Natural killer cell (primary cell): ENCODE data around the gene ASPA. TPM values are rescaled to one million over a fixed set of nuclear protein-coding genes. Genes with fewer than 3 reads are reported as not detected.

Experiments
- ATAC-seq, 3 donors: fragments of 150-1000 bp in 2 of 3; fragments of 200-7000 bp in 1 of 3; cut with Tn5 transposase; 1 replicate in 1 of 3; 2 replicates in 2 of 3; pipeline ENCODE4 v1.10.0; 2021; ENCODE audit warnings: mild to moderate bottlenecking in 2 of 3, moderate library complexity in 2 of 3
- DNase-seq, 2 donors: peaks; one replicate each; pipeline versions ENCODE4 v3.0.0 to v3.0.0-alpha.2; 2013 to 2021; ENCODE audit warnings: mixed read lengths in 1 of 2
- H3K27ac ChIP-seq: one replicate; pipeline ENCODE4 v1.5.1; 2013; ENCODE audit warnings: mild to moderate bottlenecking, low read length
- H3K27me3 ChIP-seq: one replicate; pipeline ENCODE4 v1.6.1; 2013; ENCODE audit warnings: low read length; ENCODE audit not compliant: control insufficient read depth, insufficient read depth
- H3K36me3 ChIP-seq: one replicate; pipeline ENCODE4 v1.6.1; 2013; ENCODE audit warnings: low read length; ENCODE audit not compliant: control insufficient read depth, insufficient read depth
- H3K4me1 ChIP-seq: one replicate; pipeline ENCODE4 v1.6.1; 2013; ENCODE audit warnings: low read length; ENCODE audit not compliant: control insufficient read depth, insufficient read depth
- H3K4me3 ChIP-seq: one replicate; pipeline ENCODE4 v1.5.1; 2013; ENCODE audit warnings: low read length
- H3K9me3 ChIP-seq: one replicate; pipeline ENCODE4 v1.6.1; 2013; ENCODE audit warnings: low read length; ENCODE audit not compliant: control insufficient read depth, insufficient read depth
- H3K27ac Mint-ChIP-seq, 2 donors: one replicate each; pipeline ENCODE4 v1.8.0; 2022; ENCODE audit warnings: mild to moderate bottlenecking in 2 of 2, mixed read lengths in 2 of 2, moderate library complexity in 1 of 2
- H3K27me3 Mint-ChIP-seq, 2 donors: one replicate each; pipeline ENCODE4 v1.8.0; 2022; ENCODE audit warnings: low read depth in 2 of 2, mixed read lengths in 2 of 2
- H3K36me3 Mint-ChIP-seq: one replicate; pipeline ENCODE4 v1.8.0; 2022; ENCODE audit warnings: mixed read lengths
- H3K4me1 Mint-ChIP-seq, 2 donors: one replicate each; pipeline ENCODE4 v1.8.0; 2022; ENCODE audit warnings: mixed read lengths in 2 of 2
- H3K4me3 Mint-ChIP-seq: one replicate; pipeline ENCODE4 v1.8.0; 2022; ENCODE audit warnings: mild to moderate bottlenecking, moderate library complexity, mixed read lengths
- H3K9me3 Mint-ChIP-seq, 2 donors: one replicate each; pipeline ENCODE4 v1.8.0; 2022; ENCODE audit warnings: mixed read lengths in 2 of 2
- WGBS: methylation state at CpG from one replicate; pipeline ENCODE4 v1.1.7; 2013; ENCODE audit warnings: missing lambda C conversion rate; ENCODE audit not compliant: insufficient coverage; 5-methylcytosine and 5-hydroxymethylcytosine counted together
- intact Hi-C: fragments of 100-400 bp; cut with micrococcal nuclease; formaldehyde crosslinking; loops from one replicate; pipeline ENCODE4 v1.14.2; 2022
- total RNA-seq, 4 donors: library from RNA; stranded (reverse); fragments of 120-200 nt in 1 of 4; gene quantifications; one replicate each; pipeline versions ENCODE4 v1.2.3 to v1.2.4, GENCODE V29; 2013 to 2022
- TF ChIP-seq, protein P1 (sequence below): fragments of 200-600 bp; IDR thresholded peaks from one replicate; pipeline ENCODE4 v1.8.0; 2022; ENCODE audit warnings: antibody characterized with exemption

Gene ASPA
- total RNA-seq, 3 donors from 2014 or later (not counting 1 experiment from before 2014, with no cell fraction given) = not detected

- H3K4me1 ChIP-seq = peaks cover 17% of the 10 kb centered on the region
- intact Hi-C loops = no loop called here
- TF ChIP-seq, protein P1, sequence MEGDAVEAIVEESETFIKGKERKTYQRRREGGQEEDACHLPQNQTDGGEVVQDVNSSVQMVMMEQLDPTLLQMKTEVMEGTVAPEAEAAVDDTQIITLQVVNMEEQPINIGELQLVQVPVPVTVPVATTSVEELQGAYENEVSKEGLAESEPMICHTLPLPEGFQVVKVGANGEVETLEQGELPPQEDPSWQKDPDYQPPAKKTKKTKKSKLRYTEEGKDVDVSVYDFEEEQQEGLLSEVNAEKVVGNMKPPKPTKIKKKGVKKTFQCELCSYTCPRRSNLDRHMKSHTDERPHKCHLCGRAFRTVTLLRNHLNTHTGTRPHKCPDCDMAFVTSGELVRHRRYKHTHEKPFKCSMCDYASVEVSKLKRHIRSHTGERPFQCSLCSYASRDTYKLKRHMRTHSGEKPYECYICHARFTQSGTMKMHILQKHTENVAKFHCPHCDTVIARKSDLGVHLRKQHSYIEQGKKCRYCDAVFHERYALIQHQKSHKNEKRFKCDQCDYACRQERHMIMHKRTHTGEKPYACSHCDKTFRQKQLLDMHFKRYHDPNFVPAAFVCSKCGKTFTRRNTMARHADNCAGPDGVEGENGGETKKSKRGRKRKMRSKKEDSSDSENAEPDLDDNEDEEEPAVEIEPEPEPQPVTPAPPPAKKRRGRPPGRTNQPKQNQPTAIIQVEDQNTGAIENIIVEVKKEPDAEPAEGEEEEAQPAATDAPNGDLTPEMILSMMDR = no peak
- DNase-seq (no peak), ATAC-seq (no peak)
- 80% methylated on average over 5 of the region's 5 CpGs for WGBS
- H3K36me3 ChIP-seq = no peaks in the 10 kb centered on the region
- no peaks in the 10 kb centered on the region for H3K27me3 ChIP-seq
- peaks cover 2% of the 10 kb centered on the region for H3K9me3 ChIP-seq
- H3K4me3 ChIP-seq = no peak overlapping the region
- Mint-ChIP-seq H3K27me3 (no peaks in the 10 kb centered on the region), H3K27ac (no peak overlapping the region), H3K4me3 (peak overlapping the region; percentile 9), H3K4me1 (peaks cover 5 to 19% of the 10 kb centered on the region in 2 donors), H3K9me3 (no peaks in the 10 kb centered on the region), H3K36me3 (no peaks in the 10 kb centered on the region)
- no peak overlapping the region for H3K27ac ChIP-seq
These were observed 60.9 kb downstream of the ASPA start for GRCh38 chr17:3536716-3537115.

GRCh38 chr17:3539881-3540540, 64.2 kb downstream of the ASPA start:
- peaks cover 9% of the 10 kb centered on the region for H3K4me1 ChIP-seq
- 96% methylated on average over 1 of the region's 8 CpGs for WGBS
- no peak overlapping the region for H3K27ac ChIP-seq
- DNase-seq (no peak), ATAC-seq (no peak)
- H3K4me3 ChIP-seq = no peak overlapping the region
- H3K36me3 ChIP-seq = no peaks in the 10 kb centered on the region
- TF ChIP-seq, protein P1 = no peak
- no peaks in the 10 kb centered on the region for H3K27me3 ChIP-seq
- intact Hi-C loops = no loop called here
- Mint-ChIP-seq H3K27me3 (peaks cover 0 to 3% of the 10 kb centered on the region in 2 donors), H3K4me1 (peaks cover 5 to 13% of the 10 kb centered on the region in 2 donors), H3K9me3 (no peaks in the 10 kb centered on the region), H3K4me3 (no peak overlapping the region), H3K27ac (no peak overlapping the region), H3K36me3 (no peaks in the 10 kb centered on the region)
- H3K9me3 ChIP-seq = no peaks in the 10 kb centered on the region

- DNase-seq (no peak), ATAC-seq (no peak)
- intact Hi-C loops = no loop called here
- Mint-ChIP-seq H3K9me3 (no peaks in the 10 kb centered on the region), H3K27ac (no peak overlapping the region), H3K27me3 (peaks cover 0 to 3% of the 10 kb centered on the region in 2 donors), H3K4me1 (peaks cover 4 to 5% of the 10 kb centered on the region in 2 donors), H3K4me3 (no peak overlapping the region), H3K36me3 (no peaks in the 10 kb centered on the region)
- Histone ChIP-seq H3K36me3 (no peaks in the 10 kb centered on the region), H3K4me1 (no peaks in the 10 kb centered on the region), H3K9me3 (no peaks in the 10 kb centered on the region), H3K27me3 (no peaks in the 10 kb centered on the region), H3K4me3 (no peak overlapping the region), H3K27ac (no peak overlapping the region)
- WGBS = 80% methylated on average over 16 of the region's 16 CpGs
- TF ChIP-seq, protein P1 = no peak
These were observed 66.8 kb downstream of the ASPA start for GRCh38 chr17:3542410-3543088.
